Measurements from ENCODE around the gene SNU13.
"Not testable (repeated sequence)": the region's sequence is repeated elsewhere in the genome, so short reads cannot be mapped to it uniquely, and the experiment has no call there.

Gene SNU13

DNA sequence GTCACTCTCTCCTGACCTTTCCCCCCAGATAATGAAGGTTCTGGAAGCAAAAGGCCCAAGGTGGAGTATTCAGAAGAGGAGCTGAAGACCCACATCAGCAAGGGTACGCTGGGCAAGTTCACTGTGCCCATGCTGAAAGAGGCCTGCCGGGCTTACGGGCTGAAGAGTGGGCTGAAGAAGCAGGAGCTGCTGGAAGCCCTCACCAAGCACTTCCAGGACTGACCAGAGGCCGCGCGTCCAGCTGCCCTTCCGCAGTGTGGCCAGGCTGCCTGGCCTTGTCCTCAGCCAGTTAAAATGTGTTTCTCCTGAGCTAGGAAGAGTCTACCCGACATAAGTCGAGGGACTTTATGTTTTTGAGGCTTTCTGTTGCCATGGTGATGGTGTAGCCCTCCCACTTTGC, 25.1 kb downstream of the SNU13 start:
- not testable (repeated sequence) for H3K4me1 ChIP-seq (ENCODE audit: control insufficient read depth in 1 of 2, insufficient read depth in 2 of 2, low read length in 2 of 2); H3K9me3 ChIP-seq (ENCODE audit: control insufficient read depth in 1 of 2, low read length in 2 of 2); H3K27me3 ChIP-seq (ENCODE audit: control insufficient read depth in 1 of 2, insufficient read depth in 2 of 2, low read length in 2 of 2); H3K9ac ChIP-seq (ENCODE audit: low read depth in 1 of 2, low read length in 2 of 2); H3K4me3 ChIP-seq (ENCODE audit: low read depth in 1 of 2, low read length in 2 of 2); H3K27ac ChIP-seq (ENCODE audit: low read depth, low read length)
- H3K36me3 ChIP-seq (ENCODE audit: control insufficient read depth in 1 of 2, insufficient read depth in 2 of 2, low read length in 2 of 2) = peaks cover 32 to 65% of the 10 kb centered on the region in 2 donors

DNA sequence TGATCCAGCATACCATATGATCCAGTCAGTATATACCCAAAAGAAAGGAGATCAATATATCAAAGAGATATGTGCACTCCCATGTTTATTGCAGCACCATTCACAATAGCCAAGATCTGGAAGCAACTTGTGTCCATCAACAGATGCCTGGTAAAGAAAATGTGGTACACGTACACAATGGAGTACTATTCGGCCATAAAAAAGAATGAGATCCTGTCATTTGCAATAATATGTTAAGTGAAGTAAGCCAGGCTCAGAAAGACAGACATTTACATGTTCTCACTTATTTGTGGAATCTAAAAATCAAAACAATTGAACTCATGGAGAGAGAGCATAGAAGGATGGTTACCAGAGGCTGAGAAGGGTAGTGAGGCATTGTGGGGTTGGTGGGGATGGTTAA, 27.0 kb downstream of the SNU13 start:
- Histone ChIP-seq H3K9ac (ENCODE audit: low read depth in 1 of 2, low read length in 2 of 2) (no peak overlapping the region), H3K27ac (ENCODE audit: low read depth, low read length) (no peak overlapping the region), H3K4me1 (ENCODE audit: control insufficient read depth in 1 of 2, insufficient read depth in 2 of 2, low read length in 2 of 2) (no peaks in the 10 kb centered on the region), H3K9me3 (ENCODE audit: control insufficient read depth in 1 of 2, low read length in 2 of 2) (no peaks in the 10 kb centered on the region), H3K4me3 (ENCODE audit: low read depth in 1 of 2, low read length in 2 of 2) (no peak overlapping the region), H3K27me3 (ENCODE audit: control insufficient read depth in 1 of 2, insufficient read depth in 2 of 2, low read length in 2 of 2) (no peaks in the 10 kb centered on the region), H3K36me3 (ENCODE audit: control insufficient read depth in 1 of 2, insufficient read depth in 2 of 2, low read length in 2 of 2) (peaks cover 43 to 82% of the 10 kb centered on the region in 2 donors)

DNA sequence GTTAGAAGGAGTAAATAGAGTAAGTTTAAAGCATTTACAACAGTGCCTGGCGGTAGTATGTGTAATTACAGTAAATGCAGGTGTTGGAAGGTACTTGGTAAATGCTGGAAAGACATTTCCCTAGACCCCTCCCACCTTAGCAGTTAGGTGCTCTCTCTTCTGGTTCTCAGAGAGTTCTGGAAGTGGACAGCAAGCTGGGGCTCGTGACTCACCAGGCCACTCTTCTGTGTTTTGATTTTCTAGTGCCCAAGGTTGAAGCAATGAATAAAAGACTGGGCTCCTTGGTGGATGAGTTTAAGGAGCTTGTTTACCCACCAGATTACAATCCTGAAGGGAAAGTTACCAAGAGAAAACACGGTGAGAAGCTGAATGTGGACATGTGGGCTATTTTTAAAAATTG, 27.6 kb downstream of the SNU13 start:
- H3K27me3 ChIP-seq (ENCODE audit: control insufficient read depth in 1 of 2, insufficient read depth in 2 of 2, low read length in 2 of 2) = no peaks in the 10 kb centered on the region
- no peak overlapping the region for H3K9ac ChIP-seq (ENCODE audit: low read depth in 1 of 2, low read length in 2 of 2)
- no peaks in the 10 kb centered on the region for H3K9me3 ChIP-seq (ENCODE audit: control insufficient read depth in 1 of 2, low read length in 2 of 2)
- H3K36me3 ChIP-seq (ENCODE audit: control insufficient read depth in 1 of 2, insufficient read depth in 2 of 2, low read length in 2 of 2) = peaks cover 44 to 87% of the 10 kb centered on the region in 2 donors
- H3K27ac ChIP-seq (ENCODE audit: low read depth, low read length) = no peak overlapping the region
- no peaks in the 10 kb centered on the region for H3K4me1 ChIP-seq (ENCODE audit: control insufficient read depth in 1 of 2, insufficient read depth in 2 of 2, low read length in 2 of 2)
- H3K4me3 ChIP-seq (ENCODE audit: low read depth in 1 of 2, low read length in 2 of 2) = no peak overlapping the region

DNA sequence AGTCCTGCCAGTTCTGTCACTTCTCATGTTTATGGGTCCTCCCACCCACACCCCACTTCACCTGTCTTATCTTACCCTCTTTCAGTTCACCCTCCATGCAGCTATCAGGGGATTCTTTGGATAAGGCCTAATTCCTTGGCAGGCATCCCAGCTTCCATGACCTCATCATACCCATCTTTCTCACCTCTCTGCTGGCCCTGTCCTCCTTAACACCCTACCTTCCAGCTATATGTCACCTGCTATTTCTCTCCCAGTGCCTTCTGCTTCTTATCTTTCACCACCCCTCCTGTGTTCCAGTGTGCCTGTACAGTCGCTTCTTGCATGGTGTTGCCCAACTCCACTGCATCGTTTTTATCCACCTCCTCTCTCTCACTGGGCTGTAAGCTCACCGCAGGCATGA, 28.3 kb downstream of the SNU13 start:
- Histone ChIP-seq H3K4me3 (ENCODE audit: low read depth in 1 of 2, low read length in 2 of 2) (no peak overlapping the region), H3K9me3 (ENCODE audit: control insufficient read depth in 1 of 2, low read length in 2 of 2) (no peaks in the 10 kb centered on the region), H3K4me1 (ENCODE audit: control insufficient read depth in 1 of 2, insufficient read depth in 2 of 2, low read length in 2 of 2) (no peaks in the 10 kb centered on the region), H3K27ac (ENCODE audit: low read depth, low read length) (no peak overlapping the region), H3K9ac (ENCODE audit: low read depth in 1 of 2, low read length in 2 of 2) (no peak overlapping the region), H3K27me3 (ENCODE audit: control insufficient read depth in 1 of 2, insufficient read depth in 2 of 2, low read length in 2 of 2) (no peaks in the 10 kb centered on the region), H3K36me3 (ENCODE audit: control insufficient read depth in 1 of 2, insufficient read depth in 2 of 2, low read length in 2 of 2) (peaks cover 44 to 93% of the 10 kb centered on the region in 2 donors)

DNA sequence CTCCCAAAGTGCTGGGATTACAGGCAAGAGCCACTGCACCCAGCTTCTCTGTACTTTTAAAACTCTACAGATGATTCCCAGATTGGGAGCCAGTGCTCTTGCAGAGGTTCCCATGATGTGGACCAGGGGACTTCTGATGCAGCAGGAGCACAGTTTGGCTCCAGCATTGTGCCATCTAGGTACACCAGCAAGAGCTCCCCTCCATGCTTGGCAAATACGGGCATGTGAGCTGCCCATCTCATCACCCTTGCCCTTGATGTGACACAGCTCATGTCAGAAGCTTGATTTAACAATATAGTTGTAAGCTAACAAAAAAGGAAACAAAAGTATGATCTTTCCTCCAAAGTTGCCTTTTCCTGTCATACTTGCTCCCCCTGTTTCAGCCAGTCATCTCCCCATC, 28.7 kb downstream of the SNU13 start:
- peaks cover 43 to 95% of the 10 kb centered on the region in 2 donors for H3K36me3 ChIP-seq (ENCODE audit: control insufficient read depth in 1 of 2, insufficient read depth in 2 of 2, low read length in 2 of 2)
- no peak overlapping the region for H3K9ac ChIP-seq (ENCODE audit: low read depth in 1 of 2, low read length in 2 of 2)
- no peaks in the 10 kb centered on the region for H3K4me1 ChIP-seq (ENCODE audit: control insufficient read depth in 1 of 2, insufficient read depth in 2 of 2, low read length in 2 of 2)
- no peak overlapping the region for H3K27ac ChIP-seq (ENCODE audit: low read depth, low read length)
- no peaks in the 10 kb centered on the region for H3K9me3 ChIP-seq (ENCODE audit: control insufficient read depth in 1 of 2, low read length in 2 of 2)
- H3K4me3 ChIP-seq (ENCODE audit: low read depth in 1 of 2, low read length in 2 of 2) = no peak overlapping the region
- no peaks in the 10 kb centered on the region for H3K27me3 ChIP-seq (ENCODE audit: control insufficient read depth in 1 of 2, insufficient read depth in 2 of 2, low read length in 2 of 2)

DNA sequence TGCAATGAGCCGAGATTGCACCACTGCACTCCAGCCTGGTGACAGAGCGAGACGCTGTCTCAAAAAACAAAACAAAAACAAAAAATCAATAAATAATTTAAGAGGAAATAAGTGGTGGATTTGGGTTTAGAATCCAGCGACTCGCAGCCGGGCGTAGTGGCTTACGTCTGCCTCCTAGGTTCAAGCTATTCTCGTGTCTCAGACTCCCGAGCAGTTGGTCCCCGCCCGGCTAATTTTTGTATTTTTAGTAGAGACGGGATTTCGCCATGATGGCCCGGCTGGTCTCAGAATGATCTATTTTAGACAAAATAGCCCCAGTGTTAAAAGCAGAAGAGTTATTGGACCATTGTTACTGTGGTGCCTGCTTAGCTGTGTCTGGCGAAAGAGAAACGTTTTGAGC, 29.8 kb downstream of the SNU13 start:
- Histone ChIP-seq H3K27me3 (ENCODE audit: control insufficient read depth in 1 of 2, insufficient read depth in 2 of 2, low read length in 2 of 2) (no peaks in the 10 kb centered on the region), H3K9ac (ENCODE audit: low read depth in 1 of 2, low read length in 2 of 2) (no peak overlapping the region), H3K27ac (ENCODE audit: low read depth, low read length) (no peak overlapping the region), H3K9me3 (ENCODE audit: control insufficient read depth in 1 of 2, low read length in 2 of 2) (no peaks in the 10 kb centered on the region), H3K4me3 (ENCODE audit: low read depth in 1 of 2, low read length in 2 of 2) (no peak overlapping the region), H3K36me3 (ENCODE audit: control insufficient read depth in 1 of 2, insufficient read depth in 2 of 2, low read length in 2 of 2) (peaks cover 47 to 96% of the 10 kb centered on the region in 2 donors), H3K4me1 (ENCODE audit: control insufficient read depth in 1 of 2, insufficient read depth in 2 of 2, low read length in 2 of 2) (no peaks in the 10 kb centered on the region)

DNA sequence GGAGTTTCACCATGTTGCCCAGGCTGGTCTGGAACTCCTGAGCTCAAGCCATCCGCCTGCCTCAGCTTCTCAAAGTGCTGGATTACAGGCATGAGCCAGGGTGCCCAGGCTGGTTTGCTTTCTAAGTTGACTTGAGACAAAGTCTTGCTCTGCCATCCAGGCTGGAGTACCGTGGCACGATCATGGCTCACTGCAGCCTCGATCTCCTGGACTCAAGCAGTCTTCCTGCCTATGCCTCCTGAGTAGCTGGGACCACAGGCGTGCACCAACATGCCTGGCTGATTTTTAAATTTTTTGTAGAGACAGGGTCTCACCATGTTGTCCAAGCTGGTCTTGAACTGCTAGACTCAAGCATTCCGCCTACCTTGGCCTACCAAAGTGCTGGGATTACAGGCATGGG, 31.0 kb downstream of the SNU13 start:
- Histone ChIP-seq H3K4me3 (ENCODE audit: low read depth in 1 of 2, low read length in 2 of 2) (no peak overlapping the region), H3K27me3 (ENCODE audit: control insufficient read depth in 1 of 2, insufficient read depth in 2 of 2, low read length in 2 of 2) (no peaks in the 10 kb centered on the region), H3K9ac (ENCODE audit: low read depth in 1 of 2, low read length in 2 of 2) (no peak overlapping the region), H3K36me3 (ENCODE audit: control insufficient read depth in 1 of 2, insufficient read depth in 2 of 2, low read length in 2 of 2) (peaks cover 51 to 96% of the 10 kb centered on the region in 2 donors), H3K27ac (ENCODE audit: low read depth, low read length) (no peak overlapping the region), H3K9me3 (ENCODE audit: control insufficient read depth in 1 of 2, low read length in 2 of 2) (no peaks in the 10 kb centered on the region), H3K4me1 (ENCODE audit: control insufficient read depth in 1 of 2, insufficient read depth in 2 of 2, low read length in 2 of 2) (no peaks in the 10 kb centered on the region)

DNA sequence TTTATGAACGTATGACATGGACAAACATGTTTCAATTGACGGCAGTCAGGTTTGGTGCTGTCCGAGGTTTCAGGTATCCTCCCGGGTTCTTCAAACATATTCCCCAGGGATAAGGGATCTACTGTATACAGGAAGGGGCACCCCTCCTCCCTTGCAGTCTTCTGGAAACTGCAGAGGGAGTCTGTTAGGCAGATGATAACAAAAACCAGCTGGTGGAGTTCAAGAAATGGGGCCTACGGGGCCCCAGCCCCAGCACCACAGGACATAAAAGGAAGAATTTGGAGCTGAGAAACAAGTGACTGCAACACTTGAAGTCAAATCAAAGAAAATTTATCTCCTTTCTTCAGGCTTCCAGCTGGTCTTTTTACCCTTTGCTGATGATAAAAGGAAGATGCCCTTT, 32.1 kb downstream of the SNU13 start:
- no peak overlapping the region for H3K27ac ChIP-seq (ENCODE audit: low read depth, low read length)
- no peak overlapping the region for H3K9ac ChIP-seq (ENCODE audit: low read depth in 1 of 2, low read length in 2 of 2)
- no peak overlapping the region for H3K4me3 ChIP-seq (ENCODE audit: low read depth in 1 of 2, low read length in 2 of 2)
- no peaks in the 10 kb centered on the region for H3K27me3 ChIP-seq (ENCODE audit: control insufficient read depth in 1 of 2, insufficient read depth in 2 of 2, low read length in 2 of 2)
- H3K9me3 ChIP-seq (ENCODE audit: control insufficient read depth in 1 of 2, low read length in 2 of 2) = no peaks in the 10 kb centered on the region
- H3K4me1 ChIP-seq (ENCODE audit: control insufficient read depth in 1 of 2, insufficient read depth in 2 of 2, low read length in 2 of 2) = no peaks in the 10 kb centered on the region
- peaks cover 48 to 96% of the 10 kb centered on the region in 2 donors for H3K36me3 ChIP-seq (ENCODE audit: control insufficient read depth in 1 of 2, insufficient read depth in 2 of 2, low read length in 2 of 2)

DNA sequence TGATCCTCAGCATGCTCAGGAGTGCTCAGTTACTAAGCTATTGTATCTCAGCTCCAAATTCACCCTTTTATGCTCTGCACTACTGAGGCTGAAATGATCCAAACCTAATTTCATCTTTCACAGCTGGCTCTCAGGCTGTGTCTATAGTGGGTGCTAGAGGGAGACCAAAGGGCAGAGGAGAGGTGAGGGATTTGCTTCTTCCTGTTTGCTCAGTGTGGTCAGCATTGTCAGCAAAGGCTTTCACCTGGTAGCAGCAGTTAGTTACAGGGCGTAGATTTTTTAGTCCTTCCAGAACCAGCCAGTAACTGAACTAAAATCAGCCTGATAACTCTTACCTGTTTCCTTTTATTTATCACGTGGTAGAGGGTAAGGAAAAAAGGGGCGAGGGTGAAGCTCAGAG, 34.3 kb downstream of the SNU13 start:
- Histone ChIP-seq H3K9me3 (ENCODE audit: control insufficient read depth in 1 of 2, low read length in 2 of 2) (no peaks in the 10 kb centered on the region), H3K27me3 (ENCODE audit: control insufficient read depth in 1 of 2, insufficient read depth in 2 of 2, low read length in 2 of 2) (no peaks in the 10 kb centered on the region), H3K4me3 (ENCODE audit: low read depth in 1 of 2, low read length in 2 of 2) (no peak overlapping the region), H3K9ac (ENCODE audit: low read depth in 1 of 2, low read length in 2 of 2) (no peak overlapping the region), H3K36me3 (ENCODE audit: control insufficient read depth in 1 of 2, insufficient read depth in 2 of 2, low read length in 2 of 2) (peaks cover 38 to 94% of the 10 kb centered on the region in 2 donors), H3K4me1 (ENCODE audit: control insufficient read depth in 1 of 2, insufficient read depth in 2 of 2, low read length in 2 of 2) (no peaks in the 10 kb centered on the region), H3K27ac (ENCODE audit: low read depth, low read length) (no peak overlapping the region)

DNA sequence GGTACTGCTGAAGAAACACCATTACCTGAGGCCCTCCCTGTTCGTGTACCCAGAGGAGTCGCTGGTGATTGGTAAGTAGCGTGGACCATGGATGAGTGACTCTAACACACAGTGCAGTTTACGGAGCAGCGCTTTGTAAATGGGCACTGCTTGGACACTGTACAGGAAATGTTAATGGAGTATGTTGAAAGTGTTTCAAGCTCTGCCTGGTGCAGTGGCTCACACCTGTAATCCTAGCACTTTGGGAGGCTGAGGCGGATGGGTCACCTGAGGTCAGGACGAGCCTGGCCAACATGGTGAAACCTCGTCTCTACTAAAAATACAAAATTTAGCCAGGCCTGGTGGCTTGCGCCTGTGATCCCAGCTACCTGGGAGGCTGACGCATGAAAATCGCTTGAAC, 37.8 kb downstream of the SNU13 start:
- no peak overlapping the region for H3K4me3 ChIP-seq (ENCODE audit: low read depth in 1 of 2, low read length in 2 of 2)
- peaks cover 35 to 82% of the 10 kb centered on the region in 2 donors for H3K36me3 ChIP-seq (ENCODE audit: control insufficient read depth in 1 of 2, insufficient read depth in 2 of 2, low read length in 2 of 2)
- no peak overlapping the region for H3K27ac ChIP-seq (ENCODE audit: low read depth, low read length)
- no peaks in the 10 kb centered on the region for H3K9me3 ChIP-seq (ENCODE audit: control insufficient read depth in 1 of 2, low read length in 2 of 2)
- no peak overlapping the region for H3K9ac ChIP-seq (ENCODE audit: low read depth in 1 of 2, low read length in 2 of 2)
- no peaks in the 10 kb centered on the region for H3K27me3 ChIP-seq (ENCODE audit: control insufficient read depth in 1 of 2, insufficient read depth in 2 of 2, low read length in 2 of 2)
- H3K4me1 ChIP-seq (ENCODE audit: control insufficient read depth in 1 of 2, insufficient read depth in 2 of 2, low read length in 2 of 2) = no peaks in the 10 kb centered on the region

DNA sequence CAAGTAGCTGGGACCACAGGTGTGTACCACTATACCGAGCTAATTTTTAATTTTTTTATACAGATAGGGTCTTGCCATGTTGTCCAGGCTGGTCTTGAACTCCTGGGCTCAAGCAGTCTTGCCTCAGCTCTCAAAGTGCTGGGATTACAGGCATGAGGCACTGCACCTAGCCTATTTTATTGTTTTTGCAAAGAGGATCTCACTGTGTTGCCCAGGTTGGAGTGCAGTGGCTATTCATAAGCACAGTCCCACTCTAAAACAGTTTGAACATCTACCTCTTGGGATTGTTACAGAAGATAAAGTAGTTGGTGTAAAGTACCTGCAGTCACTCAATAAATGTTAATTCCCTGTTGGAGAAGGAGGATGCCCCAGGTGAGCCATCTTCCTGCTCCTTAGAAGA, 38.4 kb downstream of the SNU13 start:
- no peaks in the 10 kb centered on the region for H3K9me3 ChIP-seq (ENCODE audit: control insufficient read depth in 1 of 2, low read length in 2 of 2)
- peaks cover 35 to 82% of the 10 kb centered on the region in 2 donors for H3K36me3 ChIP-seq (ENCODE audit: control insufficient read depth in 1 of 2, insufficient read depth in 2 of 2, low read length in 2 of 2)
- H3K4me1 ChIP-seq (ENCODE audit: control insufficient read depth in 1 of 2, insufficient read depth in 2 of 2, low read length in 2 of 2) = no peaks in the 10 kb centered on the region
- no peak overlapping the region for H3K27ac ChIP-seq (ENCODE audit: low read depth, low read length)
- H3K27me3 ChIP-seq (ENCODE audit: control insufficient read depth in 1 of 2, insufficient read depth in 2 of 2, low read length in 2 of 2) = no peaks in the 10 kb centered on the region
- no peak overlapping the region for H3K9ac ChIP-seq (ENCODE audit: low read depth in 1 of 2, low read length in 2 of 2)
- H3K4me3 ChIP-seq (ENCODE audit: low read depth in 1 of 2, low read length in 2 of 2) = no peak overlapping the region

Measured in duodenal mucosa (tissue), 2 donors.